Ovary (tissue), 3 donors: Measurements from ENCODE around the gene AFF1.

Experiments
- CTCF ChIP-seq, 3 donors: fragments of 450-650 bp in 2 of 3; fragments of 200-600 bp in 1 of 3; IDR thresholded peaks; one replicate each; pipeline versions ENCODE4 v1.5.1 to v1.8.0; 2016 to 2022; ENCODE audit warnings: antibody characterized with exemption in 3 of 3, mild to moderate bottlenecking in 1 of 3
- EP300 ChIP-seq: sonication (generic); formaldehyde crosslinking; IDR thresholded peaks from one replicate; pipeline ENCODE4 v1.6.1; 2017; ENCODE audit warnings: antibody characterized with exemption
- donor health status: DM: no; HTN: no; CAD: no.

GRCh38 chr4:87101543-87102199 lies 166.9 kb downstream of the AFF1 start:
- TF ChIP-seq EP300 (no peak), CTCF (IDR thresholded peaks at IDR 0.05) (no peak)
